ENCODE data around the gene COL28A1. TPM values are rescaled to one million over a fixed set of nuclear protein-coding genes. Genes with fewer than 3 reads are reported as not detected.
"Not testable (repeated sequence)": the region's sequence is repeated elsewhere in the genome, so short reads cannot be mapped to it uniquely, and the experiment has no call there.

Gene COL28A1
- total RNA-seq, 1 donor from 2014 or later: not detected

- DNase-seq (ENCODE audit: extremely low read depth, low read depth, low spot score): no peak
These were observed 113.0 kb downstream of the COL28A1 start for GRCh38 chr7:7422641-7423040.

- DNase-seq (ENCODE audit: extremely low read depth, low read depth, low spot score): no peak
These were observed 113.8 kb downstream of the COL28A1 start for GRCh38 chr7:7421826-7422225.

- DNase-seq (ENCODE audit: extremely low read depth, low read depth, low spot score): no peak
These were observed 116.7 kb downstream of the COL28A1 start for GRCh38 chr7:7418997-7419396.

DNA sequence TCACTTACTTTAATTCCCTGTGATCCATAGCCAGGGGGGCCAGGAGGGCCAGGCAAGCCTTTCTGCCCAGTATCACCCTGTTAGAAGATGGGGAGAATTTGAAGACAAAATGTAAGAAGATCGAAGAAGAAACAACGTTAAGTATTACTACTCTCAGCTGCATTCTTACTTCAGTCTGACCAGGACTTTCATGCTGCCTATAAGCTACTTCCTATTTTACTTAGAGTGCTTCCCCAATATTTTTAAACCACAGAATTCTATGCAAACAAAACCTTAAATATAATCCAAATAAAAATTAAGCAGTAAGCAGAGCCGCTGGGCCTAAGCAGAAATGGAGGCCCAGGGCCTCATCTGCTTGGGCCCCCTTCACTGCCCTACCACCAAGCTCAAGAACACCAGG is 117.8 kb downstream of the COL28A1 start:
- DNase-seq (ENCODE audit: extremely low read depth, low read depth, low spot score): no peak

GRCh38 chr7:7417414-7417813 is 118.3 kb downstream of the COL28A1 start:
- DNase-seq (ENCODE audit: extremely low read depth, low read depth, low spot score): no peak

DNA sequence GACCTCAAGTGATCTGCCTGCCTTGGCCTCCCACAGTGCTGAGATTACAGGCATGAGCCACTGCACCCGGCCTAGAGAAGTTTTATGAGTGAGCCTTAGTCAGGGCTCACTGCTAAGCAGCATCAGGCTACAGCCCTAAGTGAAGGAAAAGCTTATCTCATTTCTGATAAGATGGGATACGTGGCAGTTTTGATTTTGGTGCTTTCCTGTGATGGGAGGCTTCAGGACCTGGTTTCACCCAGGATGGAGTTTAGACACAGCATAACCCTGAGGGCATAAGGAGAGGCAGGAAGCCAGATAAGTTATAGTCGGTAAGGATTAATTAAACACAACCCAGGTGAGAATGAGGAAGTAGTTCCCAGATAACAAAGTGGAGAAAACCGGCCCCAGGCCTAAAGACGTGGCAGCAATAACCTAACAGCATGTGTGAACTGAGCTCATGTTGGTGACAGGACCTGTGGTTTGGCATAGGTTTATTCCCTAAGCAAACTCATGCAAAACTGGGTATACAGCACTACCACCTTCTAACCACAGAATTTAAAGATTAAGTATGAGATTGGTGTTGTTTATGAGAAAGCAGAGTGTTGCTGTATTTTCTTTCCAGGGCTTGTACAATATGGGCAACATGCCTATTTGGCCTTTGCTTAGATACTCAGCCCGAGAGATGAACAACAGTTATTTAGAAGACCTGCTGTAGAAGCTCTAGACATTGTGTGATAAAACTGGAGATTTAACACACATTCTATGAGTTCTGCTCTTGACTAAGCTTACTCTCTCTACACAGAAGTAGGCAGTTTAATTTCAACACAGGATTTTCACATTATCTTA is 119.4 kb downstream of the COL28A1 start:
- DNase-seq (ENCODE audit: extremely low read depth, low read depth, low spot score): no peak

- DNase-seq (ENCODE audit: extremely low read depth, low read depth, low spot score): no peak
These were observed 120.7 kb downstream of the COL28A1 start for GRCh38 chr7:7414791-7415603.

GRCh38 chr7:7408001-7408770 is 127.5 kb downstream of the COL28A1 start:
- DNase-seq (ENCODE audit: extremely low read depth, low read depth, low spot score): no peak

GRCh38 chr7:7405461-7405860 is 130.2 kb downstream of the COL28A1 start:
- no peak for DNase-seq (ENCODE audit: extremely low read depth, low read depth, low spot score)

DNA sequence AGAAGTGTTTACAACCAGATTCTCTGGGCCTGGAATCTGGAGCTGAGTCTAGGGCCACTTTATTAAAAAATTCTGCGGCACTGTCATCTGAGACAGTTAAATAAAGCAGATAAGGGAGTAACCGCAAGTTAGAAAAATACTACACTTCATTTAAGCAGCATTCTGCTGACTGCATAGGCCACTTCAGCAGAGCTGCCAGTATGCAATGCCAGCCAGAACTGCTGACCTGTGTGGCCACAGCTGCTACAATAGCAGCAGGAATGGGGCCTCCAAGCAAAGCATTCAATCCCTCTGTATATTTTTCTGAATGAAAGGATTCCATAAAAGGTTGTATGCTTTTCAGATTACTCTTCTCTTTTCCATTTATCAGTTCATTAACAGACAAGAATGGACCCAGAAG is 136.0 kb downstream of the COL28A1 start:
- no peak for DNase-seq (ENCODE audit: extremely low read depth, low read depth, low spot score)

GRCh38 chr7:7395785-7396184 is 139.9 kb downstream of the COL28A1 start:
- DNase-seq (ENCODE audit: extremely low read depth, low read depth, low spot score): no peak

DNA sequence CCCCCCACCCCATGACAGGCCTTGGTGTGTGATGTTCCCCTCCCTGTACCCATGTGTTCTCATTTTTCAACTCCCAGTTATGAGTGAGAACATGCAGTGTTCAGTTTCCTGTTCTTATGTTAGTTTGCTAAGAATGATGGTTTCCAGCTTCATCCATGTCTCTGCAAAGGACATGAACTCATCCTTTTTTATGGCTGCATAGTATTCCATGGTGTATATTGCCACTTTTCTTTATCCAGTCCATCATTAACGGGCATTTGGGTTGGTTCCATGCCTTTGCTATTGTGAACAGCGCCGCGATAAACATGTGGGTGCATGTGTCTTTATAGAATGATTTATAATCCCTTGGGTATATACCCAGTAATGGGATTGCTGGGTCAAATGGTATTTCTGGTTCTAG is 147.5 kb downstream of the COL28A1 start:
- not testable (repeated sequence) for DNase-seq (ENCODE audit: extremely low read depth, low read depth, low spot score)

DNA sequence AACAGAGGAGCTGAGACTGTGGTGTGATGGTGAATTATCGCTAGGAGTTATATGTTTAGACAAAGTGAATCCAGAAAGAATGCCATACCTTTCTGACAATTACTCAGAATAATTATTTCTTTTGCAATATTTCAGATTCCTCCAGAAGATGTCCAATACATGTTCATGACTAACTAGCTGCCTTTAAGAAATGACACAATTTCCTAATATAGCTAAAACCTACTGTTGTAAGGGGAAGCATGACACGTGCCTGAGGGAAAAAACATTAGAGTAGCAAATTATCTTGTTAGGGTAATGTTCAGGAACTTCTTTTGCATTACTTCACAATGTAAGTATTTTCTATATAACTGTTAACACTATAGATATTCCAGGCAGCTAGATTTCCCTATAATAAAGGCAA is 150.3 kb downstream of the COL28A1 start:
- no peak for DNase-seq (ENCODE audit: extremely low read depth, low read depth, low spot score)

GRCh38 chr7:7384228-7384627 is 151.4 kb downstream of the COL28A1 start:
- no peak for DNase-seq (ENCODE audit: extremely low read depth, low read depth, low spot score)

- DNase-seq (ENCODE audit: extremely low read depth, low read depth, low spot score): no peak
These were observed 160.1 kb downstream of the COL28A1 start for GRCh38 chr7:7375538-7375937.

- DNase-seq (ENCODE audit: extremely low read depth, low read depth, low spot score): no peak
These were observed 165.6 kb downstream of the COL28A1 start for GRCh38 chr7:7370076-7370475.

DNA sequence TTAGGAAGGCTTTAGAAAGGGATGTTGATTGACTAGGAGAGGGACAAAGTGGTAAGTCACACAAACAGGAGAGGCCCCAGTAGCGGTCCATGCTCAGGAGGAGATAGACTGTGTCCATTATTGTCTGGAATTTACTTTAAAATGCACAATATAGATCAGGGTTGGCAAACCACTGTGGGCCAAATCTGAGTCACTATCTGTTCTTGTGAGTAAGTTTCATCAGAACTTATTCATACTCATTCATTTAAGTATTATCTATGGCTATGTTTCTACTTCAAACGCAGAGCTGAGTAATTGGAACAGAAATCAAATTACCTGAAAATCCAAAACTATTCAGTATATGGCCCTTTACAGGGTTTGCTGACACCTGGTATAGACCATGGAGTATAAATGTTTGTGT is 166.5 kb downstream of the COL28A1 start:
- no peak for DNase-seq (ENCODE audit: extremely low read depth, low read depth, low spot score)

DNA sequence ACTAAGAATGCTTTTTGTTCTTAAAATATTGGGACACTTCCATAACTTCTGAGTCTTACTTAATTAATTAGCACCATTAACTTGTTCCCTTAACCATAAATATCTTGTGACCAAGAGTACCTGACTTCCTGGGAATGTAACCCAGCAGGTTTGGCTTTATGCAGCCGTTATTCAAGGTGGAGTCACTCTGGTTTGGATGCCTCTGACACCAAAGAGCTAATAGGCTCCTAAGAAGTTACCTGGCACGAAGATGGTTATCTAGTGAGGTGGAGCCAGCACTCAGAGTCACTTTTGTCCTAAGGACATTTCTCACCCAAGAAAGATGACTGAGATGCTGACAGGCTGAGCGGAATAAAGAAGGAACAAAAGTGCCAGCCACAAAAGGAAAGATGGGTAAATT is 181.0 kb downstream of the COL28A1 start:
- DNase-seq (ENCODE audit: extremely low read depth, low read depth, low spot score): no peak

GRCh38 chr7:7352845-7353244 is 182.8 kb downstream of the COL28A1 start:
- no peak for DNase-seq (ENCODE audit: extremely low read depth, low read depth, low spot score)

GRCh38 chr7:7351832-7352231 is 183.8 kb downstream of the COL28A1 start:
- DNase-seq (ENCODE audit: extremely low read depth, low read depth, low spot score): no peak

DNA sequence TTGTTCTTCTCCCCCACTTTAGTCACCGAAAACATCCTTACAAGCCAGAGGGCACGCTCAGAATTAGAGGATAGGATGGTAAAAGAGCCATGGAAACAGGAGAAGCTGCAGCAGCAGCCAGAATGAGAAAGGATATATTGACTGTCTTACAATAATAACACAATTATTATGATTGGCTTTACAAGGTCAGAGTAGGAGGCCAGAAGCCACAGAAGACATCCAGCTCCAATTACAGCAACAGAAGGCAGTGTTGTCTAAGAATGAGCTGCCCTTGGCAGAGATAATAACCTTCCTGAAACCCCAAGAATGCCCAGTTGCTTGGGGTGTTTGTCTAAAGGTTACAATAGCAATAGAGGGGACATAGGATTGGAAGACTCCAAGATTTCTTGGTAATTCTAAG is 184.5 kb downstream of the COL28A1 start:
- no peak for DNase-seq (ENCODE audit: extremely low read depth, low read depth, low spot score)

Data from glomerular endothelial cell (primary cell).